GM12878 (cell line): ENCODE data around the gene MARVELD1. TPM values are rescaled to one million over a fixed set of nuclear protein-coding genes. Genes with fewer than 3 reads are reported as not detected.

ENCODE experiments used
- EGR1 ChIP-seq, 2 experiments: IDR thresholded peaks; 1 replicate in 1 of 2; 2 replicates in 1 of 2; pipeline ENCODE4 v1.6.1; 2011 to 2012; ENCODE audit warnings: low read depth in 2 of 2, low read length in 2 of 2, borderline replicate concordance in 1 of 2, mild to moderate bottlenecking in 1 of 2, moderate library complexity in 1 of 2
- MXI1 ChIP-seq: fragments of 150-350 bp; IDR thresholded peaks from 2 replicates; pipeline ENCODE4 v1.6.1; 2011; ENCODE audit warnings: low read depth, mild to moderate bottlenecking, inconsistent platforms, low read length, improper control_type of control experiment
- RCOR1 ChIP-seq: conservative IDR thresholded peaks from 2 replicates; pipeline ENCODE4 v1.6.1; 2012; ENCODE audit warnings: low read depth, low read length, improper control_type of control experiment
- SRF ChIP-seq, 2 experiments: IDR thresholded peaks; 2 replicates each; pipeline ENCODE4 v1.6.1; 2011; ENCODE audit warnings: low read depth in 2 of 2, low read length in 2 of 2, mild to moderate bottlenecking in 1 of 2, moderate library complexity in 1 of 2
- ZBTB4 ChIP-seq: fragments of 450-650 bp; formaldehyde crosslinking; IDR thresholded peaks from 2 replicates; pipeline ENCODE4 v1.4.0; 2022; ENCODE audit warnings: mild to moderate bottlenecking, moderate library complexity
- ZNF622 ChIP-seq: fragments of 450-650 bp; IDR thresholded peaks from 2 replicates; pipeline ENCODE4 v1.6.1; 2017; ENCODE audit warnings: mild to moderate bottlenecking, inconsistent platforms
- polyA plus RNA-seq, 11 experiments: library from polyadenylated mRNA; depleted of rRNA in 4 of 11; unstranded in 6 of 11; stranded (reverse) in 5 of 11; fragments of >200 nt; fragmentation: Nextera tagmentation in 4 of 11; fragmentation: Illumina TruSeq in 1 of 11; extraction: Ambion mirVana in 4 of 11; extraction: Trizol in 1 of 11; gene quantifications; 1 replicate in 1 of 11; 2 replicates in 10 of 11; pipeline versions ENCODE4 v1.2.1 to v1.2.3, GENCODE V29; 2011 to 2016; ENCODE audit warnings: inconsistent platforms in 2 of 11, missing spikeins in 2 of 11, low read depth in 1 of 11
- total RNA-seq, 4 experiments: library from RNA; depleted of rRNA in 3 of 4; stranded (reverse); fragments of >200 nt in 3 of 4; fragmentation: Illumina TruSeq in 1 of 4; extraction: Trizol in 1 of 4; gene quantifications; 2 replicates each; pipeline versions ENCODE4 v1.2.1 to v1.2.3, GENCODE V29; 2013 to 2021

Gene MARVELD1
- total and polyA plus RNA-seq, 10 of the 15 experiments (the other 5 are each of a cell fraction or from before 2014, with no cell fraction given) = 0.54 to 8.4 (median 3.2) TPM

DNA sequence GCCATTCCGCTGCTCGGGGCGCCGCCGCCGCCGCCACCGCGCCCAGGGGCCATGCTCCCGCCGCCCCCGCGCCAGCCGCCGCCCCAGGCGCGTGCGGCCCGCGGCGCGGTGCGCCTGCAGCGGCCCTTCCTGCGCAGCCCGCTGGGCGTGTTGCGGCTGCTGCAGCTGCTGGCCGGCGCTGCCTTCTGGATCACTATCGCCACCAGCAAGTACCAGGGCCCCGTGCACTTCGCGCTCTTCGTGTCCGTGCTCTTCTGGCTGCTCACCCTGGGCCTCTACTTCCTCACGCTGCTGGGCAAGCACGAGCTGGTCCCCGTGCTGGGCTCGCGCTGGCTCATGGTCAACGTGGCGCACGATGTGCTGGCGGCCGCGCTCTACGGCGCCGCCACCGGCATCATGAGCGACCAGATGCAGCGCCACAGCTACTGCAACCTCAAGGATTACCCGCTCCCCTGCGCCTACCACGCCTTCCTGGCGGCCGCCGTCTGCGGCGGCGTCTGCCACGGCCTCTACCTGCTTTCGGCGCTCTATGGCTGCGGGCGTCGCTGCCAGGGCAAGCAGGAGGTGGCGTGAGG lies 383 bp downstream of the MARVELD1 start (continued):
- TF ChIP-seq ZBTB4 (CRISPR knock-in tag) (no peak), SRF (IDR thresholded peaks at IDR 0.05; ENCODE audit: low read depth in 2 of 2, low read length in 2 of 2) (no peak), MXI1 (peak; percentile 65; the same call in 1 of the 2 replicates), RCOR1 (no peak), ZNF622 (no peak), EGR1 (IDR thresholded peaks at IDR 0.05; ENCODE audit: borderline replicate concordance in 1 of 2, low read depth in 2 of 2, low read length in 2 of 2) (0 out of 3 replicates have a peak, but pooled peaks of 1 of the 2 experiments have one; percentile 44)
- TF ChIP-seq, all 136 proteins: peak for 16
